ENCODE measurements around the gene TMEM204. TPM values are rescaled to one million over a fixed set of nuclear protein-coding genes. Genes with fewer than 3 reads are reported as not detected.
"Not testable (repeated sequence)": the region's sequence is repeated elsewhere in the genome, so short reads cannot be mapped to it uniquely, and the experiment has no call there.

Gene TMEM204
- total RNA-seq, 1 donor from 2014 or later: 19.8 TPM

DNA sequence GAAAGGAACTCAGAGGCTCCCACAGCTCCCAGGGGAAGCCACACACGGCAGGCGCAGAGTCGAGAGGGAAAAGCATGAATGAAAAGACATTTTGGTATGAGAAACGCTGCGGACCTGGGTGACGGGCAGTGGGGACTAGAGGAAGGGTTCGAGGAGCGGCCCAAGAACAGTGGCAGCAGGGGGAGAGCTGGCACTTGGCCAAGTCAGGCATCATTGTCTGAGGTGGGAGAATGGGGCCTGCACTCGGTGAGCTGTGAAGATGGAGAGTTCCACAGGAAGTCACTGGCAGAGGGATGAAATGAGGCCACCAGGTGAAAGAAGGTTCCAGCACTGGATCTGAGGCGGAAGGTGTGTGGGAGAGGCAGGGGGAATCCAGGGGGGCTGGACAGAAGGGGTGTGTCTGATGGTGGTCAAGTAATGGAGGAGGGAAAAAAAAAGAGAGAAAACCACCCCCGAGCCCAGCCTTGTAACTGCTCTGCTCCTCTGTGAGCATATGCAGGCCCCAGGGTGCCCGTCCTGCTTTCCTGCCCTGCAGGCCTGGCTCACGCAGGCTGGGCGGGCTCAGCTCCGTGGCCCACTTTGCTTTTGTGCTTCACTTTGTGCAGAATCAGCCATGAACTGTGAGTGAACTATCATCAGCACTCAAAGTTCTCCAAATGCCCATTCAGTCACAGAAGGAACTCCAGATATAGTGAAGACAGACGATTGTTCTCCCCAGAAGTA lies 31.8 kb downstream of the TMEM204 start:
- intact Hi-C loops (cut with DNase I): loop anchor here (5.0 kb wide), 1 partner anchor 68 kb away; no protein-coding TSS in a partner anchor
- DNase-seq (ENCODE audit: low spot score): no peak

GRCh38 chr16:1567988-1568387 lies 34.5 kb downstream of the TMEM204 start:
- intact Hi-C loops (cut with DNase I): loop anchor here (5.0 kb wide), 1 partner anchor 71 kb away; no protein-coding TSS in a partner anchor
- DNase-seq (ENCODE audit: low spot score): no peak

- intact Hi-C loops (cut with DNase I): no loop called here
- no peak for DNase-seq (ENCODE audit: low spot score)
Observed at GRCh38 chr16:1571012-1571671, 37.7 kb downstream of the TMEM204 start.

- DNase-seq (ENCODE audit: low spot score): no peak
- intact Hi-C loops (cut with DNase I): no loop called here
Observed at GRCh38 chr16:1572673-1573072, 39.2 kb downstream of the TMEM204 start.

DNA sequence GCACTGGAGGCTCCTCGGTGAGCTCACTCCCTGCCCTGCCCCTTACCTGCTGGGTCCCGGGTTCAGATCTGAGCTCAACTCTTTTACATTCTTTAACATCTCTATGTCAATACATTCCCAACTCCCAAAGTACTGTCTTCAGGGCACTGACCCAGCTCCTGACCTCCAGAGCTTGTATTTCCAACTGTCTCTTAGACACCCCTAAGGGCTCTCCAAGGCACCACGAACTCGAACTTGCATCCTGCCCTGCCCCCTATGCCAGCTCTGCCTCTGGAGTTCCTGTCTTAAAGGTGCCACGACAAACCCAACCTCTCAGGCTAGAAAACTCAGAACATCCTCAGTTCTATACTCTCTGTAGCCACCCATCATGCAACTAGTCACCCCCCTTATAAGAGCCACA lies 39.8 kb downstream of the TMEM204 start:
- no peak for DNase-seq (ENCODE audit: low spot score)
- intact Hi-C loops (cut with DNase I): no loop called here

DNA sequence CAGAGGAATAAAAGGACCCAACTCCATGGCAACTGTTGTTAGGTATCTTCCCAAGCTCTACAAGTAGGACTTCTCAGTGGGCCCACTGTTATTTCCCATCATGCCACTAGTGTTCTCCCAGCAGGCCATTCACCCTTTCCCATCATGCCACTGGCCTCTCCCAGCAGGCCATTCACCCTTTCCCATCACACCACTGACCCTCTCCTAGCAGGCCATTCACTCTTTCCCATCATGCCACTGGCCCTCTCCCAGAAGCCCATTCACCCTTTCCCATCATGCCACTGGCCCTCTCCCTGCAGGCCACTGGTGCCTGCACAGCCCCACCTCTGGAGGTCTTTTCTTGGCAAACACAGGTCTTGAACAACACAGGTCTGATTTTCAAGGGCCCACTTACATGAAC lies 42.1 kb downstream of the TMEM204 start:
- intact Hi-C loops (cut with DNase I): no loop called here
- no peak for DNase-seq (ENCODE audit: low spot score)

- intact Hi-C loops (cut with DNase I): no loop called here
- no peak for DNase-seq (ENCODE audit: low spot score)
Observed at GRCh38 chr16:1579214-1579613, 45.7 kb downstream of the TMEM204 start.

DNA sequence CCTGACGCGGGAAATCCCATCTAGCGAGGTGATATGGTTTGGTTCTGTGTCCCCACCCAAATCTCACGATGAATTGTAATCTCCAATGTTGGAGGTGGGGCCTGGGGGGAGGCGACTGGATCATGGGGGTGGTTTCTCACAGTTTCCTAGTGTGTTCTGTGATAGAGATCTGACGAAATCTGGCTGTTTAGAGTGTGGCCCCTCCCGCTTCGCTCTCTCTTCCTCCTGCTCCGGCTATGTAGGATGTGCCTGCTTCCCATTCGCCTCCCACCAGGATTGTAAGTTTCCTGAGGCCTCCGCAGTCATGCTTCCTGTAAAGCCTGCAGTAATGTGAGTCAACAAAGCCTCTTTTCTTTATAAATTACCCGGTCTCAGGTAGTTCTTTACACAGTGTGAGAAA lies 46.8 kb downstream of the TMEM204 start:
- no peak for DNase-seq (ENCODE audit: low spot score)
- intact Hi-C loops (cut with DNase I): no loop called here

DNA sequence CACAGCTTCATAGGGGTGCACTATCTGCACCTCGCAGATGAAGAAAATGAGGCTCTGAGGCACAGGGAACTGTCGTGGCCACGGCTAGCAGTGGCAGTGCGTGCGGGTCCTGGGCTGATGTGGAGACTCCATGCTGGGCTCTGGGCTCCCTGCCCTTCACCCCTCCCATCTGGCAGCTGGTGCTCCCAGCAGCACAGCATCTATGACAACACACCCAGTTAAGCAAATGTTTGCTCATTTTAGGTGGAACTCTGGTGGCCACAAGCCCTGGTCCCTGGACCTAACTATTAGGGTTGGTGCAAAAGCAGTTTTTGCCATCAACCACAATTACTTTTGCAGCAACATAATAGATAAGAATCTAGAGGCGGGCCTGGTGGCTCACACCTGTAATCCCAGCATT lies 47.5 kb downstream of the TMEM204 start:
- intact Hi-C loops (cut with DNase I): no loop called here
- DNase-seq (ENCODE audit: low spot score): no peak

DNA sequence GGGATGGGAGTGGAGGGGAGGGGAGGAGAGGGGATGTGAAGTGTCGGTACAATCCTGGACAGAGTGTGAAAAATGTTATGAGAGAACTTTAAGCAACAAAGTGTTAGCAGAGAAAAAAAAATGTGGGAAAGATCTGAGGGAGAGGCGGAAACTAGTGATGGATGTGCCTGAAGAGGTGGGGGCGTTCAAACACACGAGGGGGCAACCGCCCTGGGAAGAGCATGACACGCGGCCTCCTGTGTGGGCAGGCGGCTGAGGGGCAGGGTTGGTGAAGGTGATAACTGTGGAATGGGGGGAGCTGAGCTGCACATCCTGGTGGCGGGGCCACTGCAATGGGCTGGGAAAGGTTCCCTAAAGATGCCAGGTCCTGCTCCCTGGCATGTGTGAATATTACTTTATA lies 48.3 kb downstream of the TMEM204 start:
- intact Hi-C loops (cut with DNase I): no loop called here

GRCh38 chr16:1583180-1583579 lies 49.7 kb downstream of the TMEM204 start:
- intact Hi-C loops (cut with DNase I): no loop called here
- DNase-seq (ENCODE audit: low spot score): no peak

More for the DNA sequence above, 48.3 kb downstream of the TMEM204 start:
- DNase-seq (ENCODE audit: low spot score): no peak

DNA sequence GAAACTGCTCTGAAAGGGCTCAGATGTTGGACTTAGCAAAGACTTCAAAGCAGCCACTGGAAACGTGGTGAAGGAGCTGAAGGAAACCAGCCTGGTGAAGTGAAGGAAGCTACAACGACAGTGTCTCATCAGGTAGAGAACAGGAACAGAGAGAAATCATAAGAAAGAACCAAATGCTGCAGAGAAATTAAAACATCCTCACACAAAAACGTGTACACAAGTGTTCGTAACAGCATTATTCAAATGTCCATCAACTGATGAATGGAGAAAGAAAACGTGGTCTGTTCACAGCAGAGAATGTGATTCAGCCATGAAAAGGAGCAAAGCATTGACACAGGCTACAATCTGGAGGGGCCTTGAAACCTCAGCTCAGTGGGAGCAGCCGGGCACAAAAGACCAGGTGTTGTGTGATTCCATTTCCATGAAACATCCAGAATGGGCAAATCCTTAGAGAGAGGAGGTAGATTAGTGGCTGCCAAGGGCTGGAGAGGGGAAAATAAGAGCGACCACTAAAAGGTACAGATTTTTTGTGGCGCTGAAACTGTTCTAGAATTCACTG lies 51.5 kb downstream of the TMEM204 start:
- no peak for DNase-seq (ENCODE audit: low spot score)
- intact Hi-C loops (cut with DNase I): no loop called here

DNA sequence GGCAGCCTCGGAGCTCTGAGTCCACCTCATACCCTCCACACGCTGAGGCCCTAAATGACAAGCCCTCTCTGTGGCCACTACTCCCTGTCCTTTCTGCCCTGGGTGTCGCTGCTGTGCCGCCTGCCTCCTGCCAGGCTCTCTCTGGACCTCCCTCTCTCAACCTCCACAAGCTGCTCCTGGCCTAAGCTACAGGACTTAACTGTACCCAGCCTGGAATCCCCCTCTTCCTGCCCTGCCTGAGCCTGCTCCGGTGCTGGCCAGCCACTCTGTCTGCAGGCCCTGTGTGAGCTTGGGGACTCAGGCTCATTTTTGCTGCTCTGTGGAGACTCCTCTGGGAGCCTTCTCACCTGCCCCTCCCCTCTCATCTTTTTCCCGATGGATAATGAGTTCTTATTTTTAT lies 56.9 kb downstream of the TMEM204 start:
- intact Hi-C loops (cut with DNase I): no loop called here
- no peak for DNase-seq (ENCODE audit: low spot score)

DNA sequence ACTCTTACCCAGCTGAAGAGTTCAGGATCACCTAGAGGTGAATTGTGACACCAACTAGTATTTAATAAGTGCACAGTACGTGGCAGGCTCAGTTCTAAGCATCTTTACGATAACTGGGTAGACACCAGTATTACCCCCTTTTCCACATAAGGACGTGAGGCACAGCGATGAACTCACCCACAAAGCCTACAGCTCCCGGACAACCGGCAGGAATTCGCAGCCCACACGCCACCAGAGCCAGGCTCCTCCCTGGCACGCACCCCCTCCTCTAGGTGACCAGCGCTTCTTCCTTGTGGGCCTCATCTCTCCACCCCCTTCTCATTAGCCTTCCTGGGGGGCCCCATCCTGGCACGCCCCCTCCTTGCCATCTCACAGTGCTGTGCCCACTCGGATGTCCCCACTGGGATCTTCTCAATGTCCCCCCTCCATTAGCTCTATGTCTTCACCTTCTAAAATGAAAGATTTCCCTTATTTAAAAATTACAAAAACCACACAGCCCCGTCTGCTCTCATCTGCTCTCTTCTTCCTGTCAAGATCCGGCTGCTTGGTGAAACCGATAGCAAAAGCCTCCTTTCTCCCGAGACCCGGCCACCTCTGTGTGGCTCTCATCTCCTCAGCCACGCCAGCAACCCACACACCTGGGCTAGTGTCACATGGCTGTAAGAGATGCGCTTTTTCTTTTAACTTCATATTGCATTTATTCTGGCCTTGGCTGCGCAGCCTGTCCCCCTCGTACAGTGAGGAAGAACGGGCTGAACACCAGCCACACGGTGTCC lies 57.7 kb downstream of the TMEM204 start:
- DNase-seq (ENCODE audit: low spot score): no peak
- intact Hi-C loops (cut with DNase I): no loop called here

- intact Hi-C loops (cut with DNase I): no loop called here
- no peak for DNase-seq (ENCODE audit: low spot score)
Observed at GRCh38 chr16:1592446-1592845, 59.0 kb downstream of the TMEM204 start.

DNA sequence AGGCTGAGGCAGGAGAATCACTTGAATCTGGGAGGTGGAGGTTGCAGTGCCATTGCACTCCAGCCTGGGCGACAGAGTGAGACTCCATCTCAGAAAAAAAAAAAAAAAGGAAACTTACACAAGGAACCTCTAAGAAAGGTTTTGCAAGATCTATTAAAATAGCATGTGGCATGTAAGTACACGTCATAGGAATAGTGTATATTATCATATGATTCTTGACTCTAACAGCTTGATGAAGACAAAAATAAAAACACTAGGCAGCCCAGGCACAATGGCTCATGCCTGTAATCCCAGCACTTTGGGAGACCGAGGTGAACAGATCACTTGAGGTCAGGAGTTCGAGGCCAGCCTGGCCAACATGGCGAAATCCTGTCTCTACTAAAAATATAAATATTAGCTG lies 62.0 kb downstream of the TMEM204 start:
- intact Hi-C loops (cut with DNase I); DNase-seq (ENCODE audit: low spot score): not testable (repeated sequence)

DNA sequence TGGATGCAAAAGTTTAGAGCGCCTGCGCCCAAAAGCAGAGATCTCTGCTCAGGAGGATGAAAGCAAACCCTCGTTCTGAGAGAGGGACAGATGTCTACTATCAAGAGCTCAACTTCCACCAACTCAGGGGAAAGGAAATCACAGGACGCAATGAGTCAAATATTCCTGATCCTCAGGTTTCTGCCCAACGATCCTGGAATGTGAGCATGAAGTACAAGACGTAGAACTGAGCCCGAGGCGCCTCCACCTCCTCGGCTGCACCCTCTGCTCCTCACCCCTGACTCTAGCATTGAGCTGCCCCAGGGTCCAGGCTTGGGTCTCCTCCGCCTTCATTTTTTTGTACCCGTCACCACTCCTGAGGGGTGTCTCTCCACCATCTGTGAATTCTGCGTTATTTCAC lies 63.0 kb downstream of the TMEM204 start:
- no peak for DNase-seq (ENCODE audit: low spot score)
- intact Hi-C loops (cut with DNase I): no loop called here

GRCh38 chr16:1597154-1597553 lies 63.7 kb downstream of the TMEM204 start:
- intact Hi-C loops (cut with DNase I): no loop called here
- DNase-seq (ENCODE audit: low spot score): no peak

- no peak for DNase-seq (ENCODE audit: low spot score)
- intact Hi-C loops (cut with DNase I): no loop called here
Observed at GRCh38 chr16:1601031-1601430, 67.6 kb downstream of the TMEM204 start.

GRCh38 chr16:1601489-1601888 lies 68.0 kb downstream of the TMEM204 start:
- DNase-seq (ENCODE audit: low spot score): no peak
- intact Hi-C loops (cut with DNase I): no loop called here

All from cardiac septum (tissue), 1 donor.